ENCODE results near the gene UBL4B. TPM values are rescaled to one million over a fixed set of nuclear protein-coding genes. Genes with fewer than 3 reads are reported as not detected.

UBL4B gene
- total RNA-seq, 4 donors from 2014 or later, result 0.16 TPM; not detected in 3

DNA sequence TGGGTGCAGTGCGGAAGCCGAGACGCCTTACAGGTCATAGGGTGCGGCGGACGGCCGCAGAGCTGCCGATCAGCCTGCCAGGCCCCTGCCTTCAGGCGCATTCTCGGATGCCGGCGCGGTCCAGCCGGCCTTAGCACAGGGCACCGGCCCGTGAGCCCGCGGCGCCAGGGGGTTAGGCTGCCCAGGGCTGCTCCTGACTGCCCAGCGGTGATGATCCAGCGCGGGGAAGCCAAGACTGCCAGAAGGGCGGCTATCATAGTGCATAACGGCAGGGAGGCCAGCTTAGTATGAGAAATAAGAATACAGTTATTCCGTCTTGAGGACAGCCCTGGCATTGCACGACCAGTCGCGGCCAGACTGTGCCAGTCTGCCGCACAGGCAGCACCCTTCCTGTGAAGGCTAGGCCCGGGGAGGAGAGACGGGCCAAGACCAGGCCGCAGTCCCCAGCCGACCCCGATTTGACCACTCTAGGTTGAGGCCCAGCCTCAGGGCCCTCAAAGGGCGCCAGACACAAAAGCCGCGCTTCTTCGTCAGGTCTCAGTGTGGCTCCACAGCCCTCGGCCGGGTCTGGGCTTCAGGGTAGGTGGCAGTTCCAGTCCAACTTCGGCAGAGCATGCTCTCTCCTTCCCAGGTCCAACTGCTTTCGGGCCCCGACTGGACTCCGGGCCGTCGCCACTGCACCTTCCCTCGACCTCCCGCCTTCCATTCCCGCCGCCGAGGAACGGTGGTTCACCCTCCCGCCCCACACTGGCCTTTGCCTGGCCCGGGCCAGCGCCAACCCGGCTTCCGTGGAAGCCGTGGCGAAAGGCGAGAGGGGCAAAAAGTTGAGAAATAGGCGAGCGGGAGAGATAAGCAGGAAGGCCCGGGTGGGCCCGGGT, 42.6 kb upstream of the UBL4B start:
- Histone ChIP-seq H3K36me3 (no peaks in the 10 kb centered on the region), H3K9me3 (no peaks in the 10 kb centered on the region), H3K27ac (no peak overlapping the region), H3K4me3 (peak overlapping the region in 1 of 4 donors; percentile 25), H3K4me1 (peaks cover 0 to 4% of the 10 kb centered on the region in 2 donors), H3K27me3 (peaks cover 58 to 63% (median 60%) of the 10 kb centered on the region in 3 donors)
- TF ChIP-seq POLR2A (IDR thresholded peaks at IDR 0.05), result no peak
- TF ChIP-seq, protein P1, sequence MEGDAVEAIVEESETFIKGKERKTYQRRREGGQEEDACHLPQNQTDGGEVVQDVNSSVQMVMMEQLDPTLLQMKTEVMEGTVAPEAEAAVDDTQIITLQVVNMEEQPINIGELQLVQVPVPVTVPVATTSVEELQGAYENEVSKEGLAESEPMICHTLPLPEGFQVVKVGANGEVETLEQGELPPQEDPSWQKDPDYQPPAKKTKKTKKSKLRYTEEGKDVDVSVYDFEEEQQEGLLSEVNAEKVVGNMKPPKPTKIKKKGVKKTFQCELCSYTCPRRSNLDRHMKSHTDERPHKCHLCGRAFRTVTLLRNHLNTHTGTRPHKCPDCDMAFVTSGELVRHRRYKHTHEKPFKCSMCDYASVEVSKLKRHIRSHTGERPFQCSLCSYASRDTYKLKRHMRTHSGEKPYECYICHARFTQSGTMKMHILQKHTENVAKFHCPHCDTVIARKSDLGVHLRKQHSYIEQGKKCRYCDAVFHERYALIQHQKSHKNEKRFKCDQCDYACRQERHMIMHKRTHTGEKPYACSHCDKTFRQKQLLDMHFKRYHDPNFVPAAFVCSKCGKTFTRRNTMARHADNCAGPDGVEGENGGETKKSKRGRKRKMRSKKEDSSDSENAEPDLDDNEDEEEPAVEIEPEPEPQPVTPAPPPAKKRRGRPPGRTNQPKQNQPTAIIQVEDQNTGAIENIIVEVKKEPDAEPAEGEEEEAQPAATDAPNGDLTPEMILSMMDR (IDR thresholded peaks at IDR 0.05 in 4 of 5, conservative IDR thresholded peaks at IDR 0.05 in 1 of 5), result no peak
- intact Hi-C loops (cut with DNase I; ENCODE audit: low total_unique reads) (no loop called here), in situ Hi-C loops (cut with MboI; ENCODE audit: low sequenced_read_pairs in 4 of 4) (no loop called here)
- ATAC-seq (no peak), DNase-seq (no peak)

DNA sequence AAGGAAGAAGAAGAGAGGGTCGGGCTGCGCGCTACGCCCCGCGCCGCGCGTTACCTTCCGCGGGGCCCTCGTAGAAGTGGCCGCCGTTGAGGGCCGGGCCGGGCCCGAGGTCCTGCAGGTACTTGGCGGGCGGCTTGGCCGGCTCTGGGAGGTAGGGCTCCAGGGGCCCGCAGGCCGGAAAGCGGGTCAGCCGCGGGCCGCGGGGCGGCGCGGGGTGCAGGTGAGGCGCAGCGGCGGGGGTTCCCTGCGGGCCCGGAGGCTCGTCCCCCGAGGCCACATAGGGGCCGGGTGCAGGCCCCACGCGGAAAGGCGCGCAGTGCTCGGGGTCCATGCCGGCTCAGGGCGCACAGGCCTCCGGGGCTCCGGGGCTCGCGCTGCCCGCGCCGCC, 42.0 kb upstream of the UBL4B start:
- intact Hi-C loops (cut with DNase I; ENCODE audit: low total_unique reads), result no loop called here
- in situ Hi-C loops (cut with MboI; ENCODE audit: low sequenced_read_pairs in 4 of 4), result no loop called here
- Histone ChIP-seq H3K4me1 (peaks cover 0 to 4% of the 10 kb centered on the region in 2 donors), H3K9me3 (no peaks in the 10 kb centered on the region), H3K27me3 (peaks cover 58 to 63% (median 60%) of the 10 kb centered on the region in 3 donors), H3K4me3 (peak overlapping the region in 1 of 4 donors; percentile 25), H3K27ac (no peak overlapping the region), H3K36me3 (no peaks in the 10 kb centered on the region)
- ATAC-seq (no peak), DNase-seq (no peak)
- TF ChIP-seq POLR2A (IDR thresholded peaks at IDR 0.05), result no peak
- TF ChIP-seq, protein P1 (IDR thresholded peaks at IDR 0.05 in 4 of 5, conservative IDR thresholded peaks at IDR 0.05 in 1 of 5), result no peak

DNA sequence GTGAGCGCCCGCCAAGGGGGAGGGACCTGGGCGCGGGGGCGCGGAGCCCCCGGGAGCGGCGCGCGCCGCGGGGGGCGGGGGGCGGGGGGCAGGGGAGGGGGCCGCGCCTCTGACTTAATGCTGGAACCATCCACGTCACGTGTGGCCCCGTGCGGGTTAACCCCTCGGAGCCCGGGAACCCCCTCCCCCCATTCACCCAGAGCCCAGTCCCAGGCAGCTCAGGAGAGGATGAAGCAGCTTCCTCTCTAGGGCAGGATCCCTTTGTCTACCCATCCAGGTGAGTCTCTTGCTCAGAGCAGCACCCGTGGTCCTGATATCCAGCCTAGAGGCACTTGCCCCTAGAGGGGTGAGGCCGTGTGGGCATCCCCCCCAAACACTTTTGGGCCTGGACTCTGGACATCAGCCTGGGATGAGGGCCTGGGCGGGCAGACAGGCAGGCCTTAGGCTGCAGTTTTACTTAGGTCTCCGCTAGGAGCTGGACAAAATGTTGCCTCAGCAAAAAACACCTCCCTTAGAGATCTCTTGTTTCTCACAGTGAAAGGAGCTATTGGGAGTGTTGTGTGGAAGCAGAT, 41.5 kb upstream of the UBL4B start, which contains the start of gene ALX3:
ALX3 (minus strand) TSS at position 2 of the 572 bp plus-strand sequence. CDS start 60 bp downstream, outside the sequence.
- Histone ChIP-seq H3K27me3 (peaks cover 58 to 62% (median 60%) of the 10 kb centered on the region in 3 donors), H3K27ac (no peak within 1 kb of the TSS), H3K4me3 (peak within 1 kb of the TSS in 1 of 4 donors; percentile 25), H3K36me3 (no peaks in the 10 kb centered on the region), H3K9me3 (no peaks in the 10 kb centered on the region), H3K4me1 (peaks cover 0 to 4% of the 10 kb centered on the region in 2 donors)
- intact Hi-C loops (cut with DNase I; ENCODE audit: low total_unique reads), result no loop called here
- in situ Hi-C loops (cut with MboI; ENCODE audit: low sequenced_read_pairs in 4 of 4), result no loop called here
- TF ChIP-seq, protein P1 (IDR thresholded peaks at IDR 0.05 in 4 of 5, conservative IDR thresholded peaks at IDR 0.05 in 1 of 5), result no peak
- no peak for TF ChIP-seq POLR2A (IDR thresholded peaks at IDR 0.05)
- no peak for DNase-seq
- ATAC-seq, result no peak

DNA sequence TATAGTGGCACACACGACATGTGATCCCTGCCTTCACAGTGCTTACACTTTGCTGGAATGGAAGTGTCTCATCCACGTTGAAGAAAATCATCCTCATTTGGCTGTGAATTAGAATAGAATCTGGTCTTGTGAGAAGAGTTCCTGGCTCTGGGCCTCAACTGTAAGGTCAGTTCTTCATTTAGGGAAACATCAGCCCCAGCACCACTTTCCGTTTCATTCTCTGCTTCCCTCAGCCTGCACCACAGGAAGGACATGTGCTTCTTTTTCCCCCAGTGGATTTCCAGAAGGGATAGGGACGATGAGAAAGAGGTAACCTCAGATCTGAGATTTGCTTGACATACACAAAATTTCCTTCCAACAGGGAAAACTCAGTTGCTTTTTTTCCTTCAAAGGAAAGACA, 38.1 kb upstream of the UBL4B start:
- intact Hi-C loops (cut with DNase I; ENCODE audit: low total_unique reads), result no loop called here
- TF ChIP-seq, protein P1 (IDR thresholded peaks at IDR 0.05 in 4 of 5, conservative IDR thresholded peaks at IDR 0.05 in 1 of 5), result no peak
- no peak for TF ChIP-seq POLR2A (IDR thresholded peaks at IDR 0.05)
- Histone ChIP-seq H3K9me3 (no peaks in the 10 kb centered on the region), H3K36me3 (no peaks in the 10 kb centered on the region), H3K27ac (no peak overlapping the region), H3K27me3 (peaks cover 32 to 37% (median 33%) of the 10 kb centered on the region in 3 donors), H3K4me3 (no peak overlapping the region), H3K4me1 (no peaks in the 10 kb centered on the region)
- in situ Hi-C loops (cut with MboI; ENCODE audit: low sequenced_read_pairs in 4 of 4), result no loop called here
- ATAC-seq (no peak), DNase-seq (no peak)

Data from gastrocnemius medialis (tissue), 4 donors.